Esophagus muscularis mucosa (tissue), 3 donors: ENCODE measurements around the gene LYPD6B.

ENCODE experiments used
- POLR2A ChIP-seq: fragments of 450-650 bp; IDR thresholded peaks from one replicate; pipeline ENCODE4 v1.6.1; 2017; ENCODE audit warnings: antibody characterized with exemption, moderate library complexity, mild to moderate bottlenecking, low read depth
- TF ChIP-seq, protein P1 (sequence below), 3 experiments: fragments of 200-600 bp in 2 of 3; fragments of 450-650 bp in 1 of 3; sonication (generic) in 2 of 3; IDR thresholded peaks; one replicate each; pipeline ENCODE4 v1.5.1; 2017 to 2019; ENCODE audit warnings: antibody characterized with exemption in 3 of 3, mild to moderate bottlenecking in 2 of 3, moderate library complexity in 1 of 3

DNA sequence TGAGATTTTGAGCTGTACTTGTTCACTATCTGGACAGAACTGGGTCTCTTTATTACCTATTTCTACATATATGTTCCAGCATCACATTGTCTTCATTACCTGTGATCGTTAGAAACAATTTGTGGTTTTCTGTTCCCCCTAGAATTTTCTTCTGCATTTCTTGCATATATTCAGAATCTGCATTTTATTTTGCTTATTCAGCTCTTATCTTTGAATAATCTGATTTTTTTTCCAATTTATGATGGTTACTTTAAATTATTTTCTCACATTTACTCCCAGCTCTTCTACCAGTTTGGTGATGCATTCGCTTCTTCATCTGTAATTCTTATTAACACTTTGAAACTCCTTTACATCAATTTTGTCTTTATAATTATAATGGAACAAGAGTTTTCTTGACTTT is 55.1 kb downstream of the LYPD6B start:
- TF ChIP-seq, protein P1, sequence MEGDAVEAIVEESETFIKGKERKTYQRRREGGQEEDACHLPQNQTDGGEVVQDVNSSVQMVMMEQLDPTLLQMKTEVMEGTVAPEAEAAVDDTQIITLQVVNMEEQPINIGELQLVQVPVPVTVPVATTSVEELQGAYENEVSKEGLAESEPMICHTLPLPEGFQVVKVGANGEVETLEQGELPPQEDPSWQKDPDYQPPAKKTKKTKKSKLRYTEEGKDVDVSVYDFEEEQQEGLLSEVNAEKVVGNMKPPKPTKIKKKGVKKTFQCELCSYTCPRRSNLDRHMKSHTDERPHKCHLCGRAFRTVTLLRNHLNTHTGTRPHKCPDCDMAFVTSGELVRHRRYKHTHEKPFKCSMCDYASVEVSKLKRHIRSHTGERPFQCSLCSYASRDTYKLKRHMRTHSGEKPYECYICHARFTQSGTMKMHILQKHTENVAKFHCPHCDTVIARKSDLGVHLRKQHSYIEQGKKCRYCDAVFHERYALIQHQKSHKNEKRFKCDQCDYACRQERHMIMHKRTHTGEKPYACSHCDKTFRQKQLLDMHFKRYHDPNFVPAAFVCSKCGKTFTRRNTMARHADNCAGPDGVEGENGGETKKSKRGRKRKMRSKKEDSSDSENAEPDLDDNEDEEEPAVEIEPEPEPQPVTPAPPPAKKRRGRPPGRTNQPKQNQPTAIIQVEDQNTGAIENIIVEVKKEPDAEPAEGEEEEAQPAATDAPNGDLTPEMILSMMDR (IDR thresholded peaks at IDR 0.05), result no peak
- no peak for TF ChIP-seq POLR2A
